OCI-LY7 (cell line): Measurements from ENCODE around the gene PDZD7. TPM values are rescaled to one million over a fixed set of nuclear protein-coding genes. Genes with fewer than 3 reads are reported as not detected.

Experiments
- BruUV-seq: library from RNA; stranded (reverse); fragments of 400-500 nt; replicated peaks from 2 replicates; lab custom pipeline; 2021; lab: Mats Ljungman, UMichigan
- CTCF ChIA-PET: fragments of 300-600 bp; sonication (Branson Sonifier 250); formaldehyde crosslinking; loops from one replicate; lab custom pipeline; 2022; ENCODE audit warnings: antibody characterized with exemption; ENCODE audit not compliant: unreplicated experiment; lab: Charles Lee
- POLR2A ChIA-PET: fragments of 300-600 bp; sonication (Branson Sonifier 250); formaldehyde crosslinking; loops from one replicate; lab custom pipeline; 2022; ENCODE audit warnings: antibody characterized with exemption; lab: Charles Lee
- DNase-seq: peaks from one replicate; pipeline ENCODE4 v3.0.0-alpha.2; 2015; ENCODE audit warnings: low spot score
- H2AFZ ChIP-seq: fragments of 200-600 bp; sonication (generic), shearing (Covaris generic); 2 replicates; pipeline ENCODE4 v1.6.1; 2014; ENCODE audit warnings: mild to moderate bottlenecking, antibody characterized with exemption, low read length, moderate library complexity
- H3K27ac ChIP-seq: fragments of 200-600 bp; sonication (generic); 2 replicates; pipeline ENCODE4 v1.5.1; 2014; ENCODE audit warnings: mixed run types, low read depth, mild to moderate bottlenecking, moderate library complexity, low read length, inconsistent platforms; ENCODE audit not compliant: poor library complexity, severe bottlenecking
- H3K36me3 ChIP-seq: fragments of 200-600 bp; sonication (generic); 2 replicates; pipeline ENCODE4 v1.6.1; 2014; ENCODE audit warnings: mild to moderate bottlenecking, antibody characterized with exemption, low read length, moderate library complexity, mixed read lengths; ENCODE audit not compliant: insufficient read depth
- H3K4me1 ChIP-seq: fragments of 200-600 bp; sonication (generic); 2 replicates; pipeline ENCODE4 v1.5.1; 2014; ENCODE audit warnings: mild to moderate bottlenecking, low read length; ENCODE audit not compliant: insufficient read depth, poor library complexity, severe bottlenecking
- H3K4me2 ChIP-seq: fragments of 200-600 bp; sonication (generic); 2 replicates; pipeline ENCODE4 v1.6.1; 2014; ENCODE audit warnings: mild to moderate bottlenecking, low read length
- H3K4me3 ChIP-seq: fragments of 200-600 bp; sonication (generic); 2 replicates; pipeline ENCODE4 v1.5.1; 2014; ENCODE audit warnings: mild to moderate bottlenecking, low read depth, low read length; ENCODE audit not compliant: poor library complexity, severe bottlenecking
- H3K79me2 ChIP-seq: fragments of 200-600 bp; sonication (generic); 2 replicates; pipeline ENCODE4 v1.6.1; 2016; ENCODE audit warnings: low read depth, mild to moderate bottlenecking, low read length, moderate library complexity, mixed read lengths; ENCODE audit not compliant: insufficient read depth
- H3K9me2 ChIP-seq: fragments of 200-600 bp; sonication (generic); 2 replicates; pipeline ENCODE4 v1.6.1; 2016; ENCODE audit warnings: mild to moderate bottlenecking, low read length, mixed read lengths; ENCODE audit not compliant: insufficient read depth
- H3K9me3 ChIP-seq: fragments of 200-600 bp; sonication (generic); 2 replicates; pipeline ENCODE4 v1.6.1; 2014; ENCODE audit warnings: mild to moderate bottlenecking, mixed run types, low read length, mixed read lengths
- H4K20me1 ChIP-seq: fragments of 200-600 bp; sonication (generic); 2 replicates; pipeline ENCODE4 v1.6.1; 2014; ENCODE audit warnings: mild to moderate bottlenecking, antibody characterized with exemption, low read length, moderate library complexity, mixed read lengths; ENCODE audit not compliant: insufficient read depth
- CTCF ChIP-seq: fragments of 200-600 bp; sonication (generic); conservative IDR thresholded peaks from 2 replicates; pipeline ENCODE4 v1.5.1; 2014; ENCODE audit warnings: mild to moderate bottlenecking, antibody characterized with exemption, low read length, moderate library complexity, mixed read lengths
- EZH2phosphoT487 ChIP-seq: fragments of 200-600 bp; sonication (generic); IDR thresholded peaks from 2 replicates; pipeline ENCODE4 v1.6.1; 2018; ENCODE audit warnings: low read depth, borderline replicate concordance, mild to moderate bottlenecking, mixed run types, antibody characterized with exemption, low read length, moderate library complexity, mixed read lengths
- intact Hi-C: fragments of 100-400 bp; cut with micrococcal nuclease; formaldehyde crosslinking; loops from one replicate; pipeline ENCODE4 v1.10.0; 2022; ENCODE audit not compliant: unreplicated experiment
- total RNA-seq, 2 experiments: library from RNA; depleted of rRNA in 1 of 2; stranded (reverse); fragments of >200 nt in 1 of 2; shearing (Covaris generic) in 1 of 2; gene quantifications; 2 replicates each; pipeline ENCODE4 v1.2.3, GENCODE V29; 2014 to 2022

Gene PDZD7
- total RNA-seq, 2 experiments from 2014 or later = 1.6 to 2.1 TPM

- Histone ChIP-seq H3K9me3 (no peaks in the 10 kb centered on the region), H3K4me1 (peaks cover 11% of the 10 kb centered on the region), H3K9me2 (no peaks in the 10 kb centered on the region), H2AFZ (no peak overlapping the region), H3K79me2 (no peaks in the 10 kb centered on the region), H3K36me3 (no peaks in the 10 kb centered on the region), H4K20me1 (no peaks in the 10 kb centered on the region), H3K27ac (no peak overlapping the region), H3K4me2 (no peak overlapping the region), H3K4me3 (no peak overlapping the region)
- ChIA-PET CTCF (interaction anchor here (0.5 to 1.3 kb wide), 7 partner anchors 10 to 235 kb away, joined by 3 to 6 read pairs (median 3); partner anchors contain the start of gene KAZALD1), POLR2A (interaction anchor here (0.6 kb wide), 3 partner anchors 30 to 515 kb away, joined by 3 to 4 read pairs (median 3); no protein-coding TSS in a partner anchor)
- intact Hi-C loops = loop anchor here (1.0 to 5.0 kb wide), 3 partner anchors 16 to 1182 kb away; partner anchors contain the start of gene SEMA4G
- peak; percentile 65 for DNase-seq
- no peak for TF ChIP-seq EZH2phosphoT487
- peak; percentile 89 for TF ChIP-seq CTCF
- BruUV-seq = no TSS peak
These were observed 16.6 kb downstream of the PDZD7 start for GRCh38 chr10:101014230-101014884.

- Histone ChIP-seq H3K27ac (no peak overlapping the region), H2AFZ (no peak overlapping the region), H4K20me1 (no peaks in the 10 kb centered on the region), H3K4me2 (no peak overlapping the region), H3K79me2 (no peaks in the 10 kb centered on the region), H3K4me1 (peaks cover 6% of the 10 kb centered on the region), H3K9me3 (no peaks in the 10 kb centered on the region), H3K4me3 (no peak overlapping the region), H3K36me3 (no peaks in the 10 kb centered on the region), H3K9me2 (no peaks in the 10 kb centered on the region)
- intact Hi-C loops = loop anchor here (5.0 kb wide), 1 partner anchor 1181 kb away; no protein-coding TSS in a partner anchor
- POLR2A ChIA-PET = interaction anchor here (0.6 kb wide), 1 partner anchor 13 kb away, joined by 3 read pairs; no protein-coding TSS in a partner anchor
- CTCF ChIA-PET = interaction anchor here (0.6 kb wide), 1 partner anchor 33 kb away, joined by 4 read pairs; no protein-coding TSS in a partner anchor
- DNase-seq = no peak
- BruUV-seq = no TSS peak
- TF ChIP-seq CTCF (no peak), EZH2phosphoT487 (no peak)
These were observed 17.5 kb downstream of the PDZD7 start for GRCh38 chr10:101013365-101013825.
